Loucy (cell line): Measurements from ENCODE around the gene B4GALNT1.

ENCODE experiments used
- H2AFZ ChIP-seq: fragments of 200-600 bp; sonication (generic); 2 replicates; pipeline ENCODE4 v1.6.0; 2016; ENCODE audit warnings: antibody characterized with exemption, mild to moderate bottlenecking, low read length, moderate library complexity
- H3F3A ChIP-seq: fragments of 200-600 bp; 2 replicates; pipeline ENCODE4 v1.6.0; 2016; ENCODE audit warnings: antibody characterized with exemption, low read depth, mild to moderate bottlenecking
- H3K27me3 ChIP-seq: fragments of 200-600 bp; sonication (generic); 2 replicates; pipeline ENCODE4 v1.6.1; 2014; ENCODE audit warnings: low read length, mild to moderate bottlenecking; ENCODE audit not compliant: insufficient read depth, poor library complexity, severe bottlenecking
- H3K36me3 ChIP-seq: fragments of 200-600 bp; sonication (generic); 2 replicates; pipeline ENCODE4 v1.6.1; 2016; ENCODE audit warnings: low read length; ENCODE audit not compliant: insufficient read depth
- H3K4me1 ChIP-seq: fragments of 200-600 bp; sonication (generic); 2 replicates; pipeline ENCODE4 v1.5.1; 2014; ENCODE audit warnings: low read length, mild to moderate bottlenecking; ENCODE audit not compliant: insufficient read depth, poor library complexity, severe bottlenecking
- H3K4me2 ChIP-seq: fragments of 200-600 bp; sonication (generic); 2 replicates; pipeline ENCODE4 v1.6.0; 2014; ENCODE audit warnings: antibody characterized with exemption, low read length, low read depth, mild to moderate bottlenecking; ENCODE audit not compliant: poor library complexity, severe bottlenecking
- H3K4me3 ChIP-seq: fragments of 200-600 bp; sonication (generic); 2 replicates; pipeline ENCODE4 v1.5.1; 2014; ENCODE audit warnings: low read length, mild to moderate bottlenecking, mixed read lengths; ENCODE audit not compliant: poor library complexity, severe bottlenecking
- H3K79me2 ChIP-seq: fragments of 200-600 bp; sonication (generic); 2 replicates; pipeline ENCODE4 v1.6.1; 2014; ENCODE audit warnings: low read length; ENCODE audit not compliant: insufficient read depth
- H3K9ac ChIP-seq: fragments of 200-600 bp; sonication (generic); 2 replicates; pipeline ENCODE4 v1.6.0; 2014; ENCODE audit warnings: mild to moderate bottlenecking, low read depth, low read length, moderate library complexity; ENCODE audit not compliant: poor library complexity, severe bottlenecking
- H3K9me2 ChIP-seq: fragments of 200-600 bp; sonication (generic); replicated peaks from 2 replicates; pipeline ENCODE4 v1.6.1; 2016; ENCODE audit warnings: low read depth, low read length, mixed read lengths
- H3K9me3 ChIP-seq: fragments of 200-600 bp; sonication (generic); 2 replicates; pipeline ENCODE4 v1.6.1; 2014; ENCODE audit warnings: mild to moderate bottlenecking, antibody characterized with exemption, low read length, low read depth; ENCODE audit not compliant: insufficient read depth
- H4K20me1 ChIP-seq: fragments of 200-600 bp; sonication (generic); 2 replicates; pipeline ENCODE4 v1.6.0; 2014; ENCODE audit warnings: antibody characterized with exemption, low read length, mild to moderate bottlenecking; ENCODE audit not compliant: insufficient read depth, poor library complexity, severe bottlenecking
- CTCF ChIP-seq: fragments of 200-600 bp; sonication (generic); conservative IDR thresholded peaks from 2 replicates; pipeline ENCODE4 v1.5.1; 2014; ENCODE audit warnings: mild to moderate bottlenecking, antibody characterized with exemption, low read length
- EZH2phosphoT487 ChIP-seq: fragments of 200-600 bp; IDR thresholded peaks from 2 replicates; pipeline ENCODE4 v1.6.1; 2018; ENCODE audit warnings: antibody characterized with exemption, mild to moderate bottlenecking, moderate library complexity, borderline replicate concordance

The B4GALNT1 gene

DNA sequence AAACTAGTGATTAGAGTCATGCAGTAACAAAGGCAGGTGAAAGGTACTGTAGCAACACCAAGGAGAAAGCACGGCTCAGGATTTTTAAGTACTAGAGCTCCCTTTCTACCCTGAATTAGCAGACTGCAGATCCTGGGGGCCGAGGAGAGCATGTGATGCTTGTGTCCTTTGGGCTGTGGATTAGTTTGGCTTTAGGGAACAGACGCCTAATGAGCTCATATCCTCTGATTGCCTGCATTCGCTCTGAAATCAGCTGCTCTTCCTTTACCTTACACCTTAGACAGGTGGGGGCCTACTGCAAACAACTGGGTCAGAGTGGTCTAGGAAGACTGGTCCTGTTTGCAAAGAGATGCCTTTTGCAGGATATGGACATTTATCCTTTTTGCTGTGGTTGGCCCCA, 39.8 kb downstream of the B4GALNT1 start:
- Histone ChIP-seq H2AFZ (no peak overlapping the region), H3K27me3 (no peaks in the 10 kb centered on the region), H3K4me3 (peak overlapping the region; percentile 87), H3K9ac (peak overlapping the region; percentile 74), H3K4me2 (peak overlapping the region; percentile 98), H3K36me3 (peaks cover 11% of the 10 kb centered on the region; the same call in 1 of the 2 replicates), H4K20me1 (no peaks in the 10 kb centered on the region), H3K9me3 (no peaks in the 10 kb centered on the region), H3K79me2 (peaks cover 33% of the 10 kb centered on the region; the same call in 1 of the 2 replicates), H3K4me1 (peaks cover 22% of the 10 kb centered on the region), H3F3A (no peaks in the 10 kb centered on the region), H3K9me2 (no peaks in the 10 kb centered on the region)
- TF ChIP-seq CTCF (no peak), EZH2phosphoT487 (no peak)

- H3K9me3 ChIP-seq: no peaks in the 10 kb centered on the region
- peak overlapping the region; percentile 87 for H3K4me3 ChIP-seq
- peaks cover 9% of the 10 kb centered on the region; the same call in 1 of the 2 replicates for H3K36me3 ChIP-seq
- no peaks in the 10 kb centered on the region for H3K9me2 ChIP-seq
- H3K27me3 ChIP-seq: no peaks in the 10 kb centered on the region
- peak overlapping the region; percentile 98 for H3K4me2 ChIP-seq
- TF ChIP-seq CTCF (no peak), EZH2phosphoT487 (no peak)
- no peak overlapping the region for H2AFZ ChIP-seq
- no peaks in the 10 kb centered on the region for H3F3A ChIP-seq
- peak overlapping the region; percentile 74 for H3K9ac ChIP-seq
- H3K4me1 ChIP-seq: peaks cover 22% of the 10 kb centered on the region
- H4K20me1 ChIP-seq: no peaks in the 10 kb centered on the region
- peaks cover 33% of the 10 kb centered on the region; the same call in 1 of the 2 replicates for H3K79me2 ChIP-seq
Observed at GRCh38 chr12:57592551-57593165, 40.3 kb downstream of the B4GALNT1 start.

DNA sequence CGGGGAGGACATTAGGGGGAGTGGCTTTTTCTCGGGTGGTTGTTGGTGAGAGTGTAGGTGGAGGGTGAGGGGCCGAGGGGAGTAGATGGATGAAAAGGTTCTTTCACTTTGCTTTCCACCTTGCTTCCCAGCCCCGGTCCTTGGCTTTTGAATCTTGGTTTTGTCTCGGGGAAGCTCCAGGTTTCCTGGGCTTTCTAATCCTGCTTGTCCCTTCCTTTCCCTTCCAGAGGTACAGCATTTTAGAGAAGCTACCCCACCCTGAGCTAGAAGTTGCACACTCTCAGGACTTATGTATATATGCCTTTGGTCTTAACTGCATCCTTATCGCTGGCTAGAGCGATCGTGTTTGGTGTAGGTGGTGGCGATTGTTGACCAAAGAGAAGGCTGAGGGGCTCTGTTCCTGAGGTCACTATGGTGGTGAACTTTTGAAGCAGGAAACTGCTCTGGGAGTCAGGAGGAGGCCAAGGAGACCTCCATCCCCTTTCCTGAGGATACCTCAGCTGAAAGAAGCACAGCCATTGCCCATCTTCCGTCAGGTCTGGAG, 41.1 kb downstream of the B4GALNT1 start:
- H3K9ac ChIP-seq: peak overlapping the region; percentile 74
- no peak overlapping the region for H2AFZ ChIP-seq
- H4K20me1 ChIP-seq: no peaks in the 10 kb centered on the region
- no peaks in the 10 kb centered on the region for H3F3A ChIP-seq
- peaks cover 33% of the 10 kb centered on the region; the same call in 1 of the 2 replicates for H3K79me2 ChIP-seq
- peaks cover 22% of the 10 kb centered on the region for H3K4me1 ChIP-seq
- H3K4me2 ChIP-seq: peak overlapping the region; percentile 98
- no peaks in the 10 kb centered on the region for H3K9me2 ChIP-seq
- no peaks in the 10 kb centered on the region for H3K9me3 ChIP-seq
- TF ChIP-seq CTCF: no peak
- no peak for TF ChIP-seq EZH2phosphoT487
- peak overlapping the region; percentile 87 for H3K4me3 ChIP-seq
- H3K27me3 ChIP-seq: no peaks in the 10 kb centered on the region
- peaks cover 5% of the 10 kb centered on the region; the same call in 1 of the 2 replicates for H3K36me3 ChIP-seq
